Prostate gland (tissue), 2 donors: ENCODE data around the gene KIF21B. TPM values are rescaled to one million over a fixed set of nuclear protein-coding genes. Genes with fewer than 3 reads are reported as not detected.

Experiments
- DNase-seq: peaks from one replicate; pipeline ENCODE4 v3.0.0-alpha.2; 2019; ENCODE audit warnings: low spot score
- H3K27ac ChIP-seq, 2 donors: fragments of 200-600 bp; sonication (generic); 2 replicates each; pipeline ENCODE4 v1.5.1; 2017 to 2019
- H3K27me3 ChIP-seq: fragments of 200-600 bp; sonication (generic); replicated peaks from 2 replicates; pipeline ENCODE4 v1.5.1; 2019; ENCODE audit not compliant: insufficient read depth
- H3K36me3 ChIP-seq, 2 donors: fragments of 200-600 bp; sonication (generic); 1 replicate in 1 of 2; 2 replicates in 1 of 2; pipeline versions ENCODE4 v1.5.1 to v1.8.1; 2017 to 2019
- H3K4me1 ChIP-seq: fragments of 200-600 bp; sonication (generic); replicated peaks from 2 replicates; pipeline ENCODE4 v1.5.1; 2019
- H3K4me3 ChIP-seq, 2 donors: fragments of 200-600 bp; sonication (generic); 2 replicates each; pipeline ENCODE4 v1.5.1; 2017 to 2019
- H3K9me3 ChIP-seq: fragments of 200-600 bp; sonication (generic); 2 replicates; pipeline ENCODE4 v1.5.1; 2017
- POLR2A ChIP-seq: fragments of 450-650 bp; IDR thresholded peaks from one replicate; pipeline ENCODE4 v1.6.1; 2016; ENCODE audit warnings: antibody characterized with exemption, mild to moderate bottlenecking
- POLR2AphosphoS5 ChIP-seq: sonication (generic); formaldehyde crosslinking; IDR thresholded peaks from one replicate; pipeline ENCODE4 v1.6.1; 2017; ENCODE audit warnings: antibody characterized with exemption
- WGBS: methylation state at CpG from one replicate; pipeline ENCODE4 v1.1.5; 2018; 5-methylcytosine and 5-hydroxymethylcytosine counted together
- intact Hi-C: fragments of 100-400 bp; cut with DNase I; formaldehyde crosslinking; loops from one replicate; pipeline ENCODE4 v1.14.2; 2022
- total RNA-seq, 2 donors: library from RNA; depleted of rRNA; stranded (reverse); fragments of >200 nt; gene quantifications; one replicate each; pipeline ENCODE4 v1.1.0, GENCODE V29; 2016
- TF ChIP-seq, protein P1 (sequence below), 4 experiments: fragments of 200-600 bp in 2 of 4; fragments of 450-650 bp in 2 of 4; sonication (generic) in 2 of 4; IDR thresholded peaks; 1 replicate in 3 of 4; 2 replicates in 1 of 4; pipeline ENCODE4 v1.5.1; 2016 to 2019; ENCODE audit warnings: antibody characterized with exemption in 4 of 4, mild to moderate bottlenecking in 2 of 4, moderate library complexity in 2 of 4

Gene KIF21B
- total RNA-seq, 2 donors from 2014 or later = 0.46 to 10.5 TPM

DNA sequence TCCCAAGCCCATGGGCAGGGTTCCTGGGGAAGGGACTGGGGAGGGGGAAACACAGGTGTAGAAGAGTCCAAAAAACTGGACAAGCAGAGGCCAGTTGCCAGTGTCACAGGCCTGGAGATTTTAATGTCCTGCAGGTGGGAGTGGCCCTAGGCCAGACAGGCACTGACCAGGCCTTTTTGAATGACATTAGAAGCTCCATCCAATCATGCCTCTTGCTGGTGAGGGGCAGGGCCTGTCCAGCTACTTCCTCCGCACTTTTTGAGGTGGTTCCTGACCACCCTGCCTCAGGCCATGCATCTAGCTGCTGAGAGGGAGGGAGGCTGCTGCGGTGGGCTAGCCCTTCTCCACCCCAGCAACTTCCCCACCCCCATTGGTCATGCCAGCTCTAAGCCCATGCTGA lies 15.9 kb upstream of the KIF21B start:
- 88% methylated on average over 2 of the region's 2 CpGs for whole genome bisulfite sequencing
- H3K4me3 ChIP-seq = no peak overlapping the region
- intact Hi-C loops = no loop called here
- no peak for TF ChIP-seq POLR2A
- no peak for TF ChIP-seq POLR2AphosphoS5
- TF ChIP-seq, protein P1, sequence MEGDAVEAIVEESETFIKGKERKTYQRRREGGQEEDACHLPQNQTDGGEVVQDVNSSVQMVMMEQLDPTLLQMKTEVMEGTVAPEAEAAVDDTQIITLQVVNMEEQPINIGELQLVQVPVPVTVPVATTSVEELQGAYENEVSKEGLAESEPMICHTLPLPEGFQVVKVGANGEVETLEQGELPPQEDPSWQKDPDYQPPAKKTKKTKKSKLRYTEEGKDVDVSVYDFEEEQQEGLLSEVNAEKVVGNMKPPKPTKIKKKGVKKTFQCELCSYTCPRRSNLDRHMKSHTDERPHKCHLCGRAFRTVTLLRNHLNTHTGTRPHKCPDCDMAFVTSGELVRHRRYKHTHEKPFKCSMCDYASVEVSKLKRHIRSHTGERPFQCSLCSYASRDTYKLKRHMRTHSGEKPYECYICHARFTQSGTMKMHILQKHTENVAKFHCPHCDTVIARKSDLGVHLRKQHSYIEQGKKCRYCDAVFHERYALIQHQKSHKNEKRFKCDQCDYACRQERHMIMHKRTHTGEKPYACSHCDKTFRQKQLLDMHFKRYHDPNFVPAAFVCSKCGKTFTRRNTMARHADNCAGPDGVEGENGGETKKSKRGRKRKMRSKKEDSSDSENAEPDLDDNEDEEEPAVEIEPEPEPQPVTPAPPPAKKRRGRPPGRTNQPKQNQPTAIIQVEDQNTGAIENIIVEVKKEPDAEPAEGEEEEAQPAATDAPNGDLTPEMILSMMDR (IDR thresholded peaks at IDR 0.05) = no peak
- no peak for DNase-seq
- no peaks in the 10 kb centered on the region for H3K36me3 ChIP-seq
- no peaks in the 10 kb centered on the region for H3K27me3 ChIP-seq
- no peak overlapping the region for H3K27ac ChIP-seq
- H3K9me3 ChIP-seq = no peaks in the 10 kb centered on the region
- H3K4me1 ChIP-seq = no peaks in the 10 kb centered on the region

- Histone ChIP-seq H3K27ac (no peak overlapping the region), H3K9me3 (no peaks in the 10 kb centered on the region), H3K27me3 (no peaks in the 10 kb centered on the region), H3K4me3 (no peak overlapping the region), H3K4me1 (no peaks in the 10 kb centered on the region), H3K36me3 (no peaks in the 10 kb centered on the region)
- intact Hi-C loops = no loop called here
- TF ChIP-seq POLR2A (no peak), POLR2AphosphoS5 (no peak)
- TF ChIP-seq, protein P1 (IDR thresholded peaks at IDR 0.05) = no peak
- DNase-seq = no peak
- WGBS = 89% methylated on average over 10 of the region's 10 CpGs
Observed at GRCh38 chr1:201038186-201038876, 14.8 kb upstream of the KIF21B start.

DNA sequence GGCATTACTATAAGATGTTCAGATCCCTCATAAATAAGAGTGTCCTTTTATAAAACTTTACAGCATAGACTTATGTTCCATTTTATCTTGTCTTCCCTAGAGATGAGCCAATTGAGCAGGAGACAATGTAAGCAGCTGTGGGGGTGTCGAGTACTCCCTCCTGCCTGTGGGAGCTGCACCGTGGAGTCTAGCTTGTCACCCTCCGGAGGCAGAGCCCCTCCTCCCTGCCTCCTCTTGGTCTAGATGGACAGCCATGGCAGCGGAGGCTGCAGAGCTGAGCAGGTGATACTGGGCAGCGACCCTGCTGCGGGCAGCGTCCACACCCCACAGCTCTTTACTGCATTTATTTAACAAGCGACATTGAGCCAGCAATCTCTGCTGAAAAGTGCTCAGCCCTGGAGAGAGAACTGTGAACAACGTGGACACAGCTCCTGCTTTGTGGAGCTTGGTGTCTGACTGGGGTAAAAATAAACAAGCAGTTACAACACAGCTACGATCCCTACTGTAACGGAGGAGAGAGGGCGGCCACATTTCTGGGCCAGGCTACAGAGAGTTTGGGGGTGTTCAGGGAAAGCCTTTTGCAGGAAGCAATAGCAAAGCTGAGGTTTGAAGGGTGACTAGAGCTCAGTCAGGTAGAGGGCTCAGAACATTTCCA lies 12.8 kb upstream of the KIF21B start:
- intact Hi-C loops = no loop called here
- Histone ChIP-seq H3K4me1 (no peaks in the 10 kb centered on the region), H3K4me3 (no peak overlapping the region), H3K27me3 (no peaks in the 10 kb centered on the region), H3K27ac (no peak overlapping the region), H3K9me3 (no peaks in the 10 kb centered on the region), H3K36me3 (no peaks in the 10 kb centered on the region)
- DNase-seq = no peak
- TF ChIP-seq POLR2A (no peak), POLR2AphosphoS5 (no peak)
- TF ChIP-seq, protein P1 (IDR thresholded peaks at IDR 0.05) = no peak
- 24% methylated on average over 12 of the region's 12 CpGs for WGBS

GRCh38 chr1:201034671-201035070 lies 11.2 kb upstream of the KIF21B start:
- no peak for DNase-seq
- H3K36me3 ChIP-seq = no peaks in the 10 kb centered on the region
- no peaks in the 10 kb centered on the region for H3K4me1 ChIP-seq
- TF ChIP-seq POLR2AphosphoS5 (no peak), POLR2A (no peak)
- TF ChIP-seq, protein P1 (IDR thresholded peaks at IDR 0.05) = no peak
- intact Hi-C loops = no loop called here
- no peak overlapping the region for H3K4me3 ChIP-seq
- no peaks in the 10 kb centered on the region for H3K27me3 ChIP-seq
- H3K9me3 ChIP-seq = no peaks in the 10 kb centered on the region
- WGBS = 75% methylated on average over 4 of the region's 4 CpGs
- no peak overlapping the region for H3K27ac ChIP-seq

DNA sequence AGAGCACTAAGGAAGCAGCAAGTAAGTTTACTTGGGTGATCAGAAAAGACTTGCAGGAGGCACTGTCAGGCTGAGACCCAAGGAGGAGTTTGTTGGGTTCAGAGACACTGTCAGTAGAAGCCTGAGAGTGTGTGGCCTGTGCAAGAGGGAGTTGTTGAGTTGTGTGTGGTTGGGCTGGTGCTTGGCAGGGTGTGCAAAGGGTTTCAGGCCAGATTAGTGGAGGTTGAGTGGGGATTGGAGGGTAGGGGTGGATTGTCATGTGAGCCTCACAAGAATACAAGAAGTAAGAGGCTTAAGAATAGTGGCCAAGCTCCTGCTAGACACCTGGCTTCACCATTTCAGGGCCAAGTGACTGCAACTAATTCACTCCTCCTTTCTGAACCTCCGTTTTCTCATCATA lies 8.9 kb upstream of the KIF21B start:
- TF ChIP-seq POLR2AphosphoS5 = no peak
- TF ChIP-seq POLR2A = no peak
- TF ChIP-seq, protein P1 (IDR thresholded peaks at IDR 0.05) = no peak
- no peak for DNase-seq
- Histone ChIP-seq H3K9me3 (no peaks in the 10 kb centered on the region), H3K36me3 (no peaks in the 10 kb centered on the region), H3K4me3 (no peak overlapping the region), H3K4me1 (no peaks in the 10 kb centered on the region), H3K27me3 (no peaks in the 10 kb centered on the region), H3K27ac (no peak overlapping the region)
- WGBS = 86% methylated on average over 1 of the region's 1 CpG
- intact Hi-C loops = no loop called here
